Fibroblast of skin of left quadriceps (primary cell): ENCODE measurements around the gene ABCA3.

ENCODE experiments used
- DNase-seq, 2 experiments: peaks; one replicate each; pipeline ENCODE4 v3.0.0-alpha.2; 2013; ENCODE audit warnings: low read depth in 2 of 2

ABCA3 gene

DNA sequence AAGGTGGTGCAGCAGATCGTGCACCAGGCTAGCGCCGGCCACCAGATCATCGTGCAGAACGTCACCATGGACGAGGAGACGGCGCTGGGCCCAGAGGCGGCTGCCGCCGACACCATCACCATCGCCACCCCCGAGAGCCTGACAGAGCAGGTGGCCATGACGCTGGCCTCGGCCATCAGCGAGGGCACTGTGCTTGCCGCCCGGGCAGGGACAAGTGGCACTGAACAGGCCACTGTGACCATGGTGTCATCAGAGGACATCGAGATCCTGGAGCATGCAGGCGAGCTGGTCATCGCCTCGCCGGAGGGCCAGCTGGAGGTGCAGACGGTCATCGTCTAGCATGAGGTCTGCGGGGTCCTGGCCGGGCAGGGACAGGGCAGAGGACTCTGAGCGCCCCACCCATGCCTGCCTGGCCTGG is 105.3 kb downstream of the ABCA3 start:
- no peak for DNase-seq

DNA sequence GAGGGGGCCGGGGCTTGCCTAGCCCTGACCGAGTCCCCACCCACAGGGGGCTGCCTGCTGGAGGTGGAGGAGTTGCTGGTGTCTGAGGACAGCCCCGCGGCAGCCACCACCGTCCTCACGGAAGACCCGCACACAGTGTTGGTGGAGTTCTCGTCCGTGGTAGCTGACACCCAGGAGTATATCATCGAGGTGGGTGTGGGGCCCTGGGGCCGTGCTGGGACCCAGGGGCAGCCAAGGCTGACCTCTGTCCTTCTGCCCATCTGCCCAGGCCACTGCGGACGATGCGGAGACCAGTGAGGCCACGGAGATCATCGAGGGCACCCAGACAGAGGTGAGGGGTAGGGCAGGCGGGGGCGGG is 105.7 kb downstream of the ABCA3 start:
- no peak for DNase-seq

DNA sequence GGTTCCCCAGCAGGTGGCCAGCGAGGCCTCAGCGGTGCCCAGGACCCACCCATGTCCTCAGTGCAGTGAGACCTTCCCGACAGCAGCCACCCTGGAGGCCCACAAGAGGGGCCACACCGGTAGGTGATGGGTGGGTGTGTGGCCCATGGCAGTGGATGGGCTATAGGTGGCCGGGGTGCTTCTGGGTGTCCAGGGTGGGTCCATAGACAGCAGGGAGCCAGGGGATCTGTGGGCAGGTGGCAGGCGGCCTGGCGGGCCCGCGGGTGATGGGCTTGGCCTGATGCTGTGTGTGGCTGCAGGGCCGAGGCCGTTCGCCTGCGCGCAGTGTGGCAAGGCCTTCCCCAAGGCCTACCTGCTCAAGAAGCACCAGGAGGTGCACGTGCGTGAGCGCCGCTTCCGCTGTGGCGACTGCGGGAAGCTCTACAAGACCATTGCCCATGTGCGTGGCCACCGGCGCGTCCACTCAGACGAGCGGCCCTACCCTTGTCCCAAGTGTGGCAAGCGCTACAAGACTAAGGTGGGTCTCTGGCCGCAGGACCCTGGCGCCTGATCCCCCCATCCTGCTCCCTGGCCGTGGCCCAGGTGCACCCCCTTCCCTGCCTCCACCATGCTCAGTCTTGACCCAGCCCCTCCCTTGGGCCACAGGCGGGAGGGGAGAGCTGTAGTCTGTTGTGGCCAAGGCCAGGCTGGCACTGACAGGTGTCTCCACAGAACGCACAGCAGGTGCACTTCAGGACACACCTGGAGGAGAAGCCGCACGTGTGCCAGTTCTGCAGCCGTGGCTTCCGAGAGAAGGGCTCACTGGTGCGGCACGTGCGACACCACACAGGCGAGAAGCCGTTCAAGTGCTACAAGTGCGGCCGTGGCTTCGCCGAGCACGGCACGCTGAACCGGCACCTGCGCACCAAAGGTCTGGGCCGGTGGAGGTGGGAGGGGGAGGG is 106.4 kb downstream of the ABCA3 start:
- DNase-seq, result no peak

DNA sequence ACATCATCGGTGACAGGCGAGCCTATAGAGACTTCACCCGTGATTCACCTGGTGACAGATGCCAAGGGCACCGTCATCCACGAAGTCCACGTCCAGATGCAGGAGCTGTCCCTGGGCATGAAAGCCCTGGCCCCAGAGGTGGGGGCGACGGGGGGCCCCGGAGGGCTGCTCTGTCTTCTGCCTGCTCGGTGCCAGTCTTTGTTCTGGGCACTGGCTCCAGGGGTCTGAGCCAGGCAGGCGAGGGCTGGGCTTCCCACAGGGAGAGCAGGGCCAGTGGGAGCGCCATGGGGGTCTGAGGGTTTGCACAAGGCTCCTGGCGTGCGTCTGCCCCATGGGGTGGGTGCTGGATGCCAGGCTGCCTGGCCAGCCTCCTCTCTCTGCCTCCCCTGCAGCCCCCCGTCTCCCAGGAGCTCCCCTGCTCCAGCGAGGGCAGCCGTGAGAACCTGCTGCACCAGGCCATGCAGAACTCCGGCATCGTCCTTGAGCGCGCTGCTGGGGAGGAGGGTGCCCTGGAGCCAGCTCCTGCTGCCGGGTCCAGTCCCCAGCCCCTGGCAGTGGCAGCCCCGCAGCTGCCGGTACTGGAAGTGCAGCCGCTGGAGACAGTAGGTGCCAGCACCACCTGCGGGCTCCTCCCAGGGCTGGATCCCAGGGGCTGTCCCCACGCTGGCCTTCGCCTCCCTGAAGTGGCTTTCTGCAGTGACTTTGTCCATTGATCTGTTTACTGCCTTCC is 107.3 kb downstream of the ABCA3 start:
- no peak for DNase-seq

DNA sequence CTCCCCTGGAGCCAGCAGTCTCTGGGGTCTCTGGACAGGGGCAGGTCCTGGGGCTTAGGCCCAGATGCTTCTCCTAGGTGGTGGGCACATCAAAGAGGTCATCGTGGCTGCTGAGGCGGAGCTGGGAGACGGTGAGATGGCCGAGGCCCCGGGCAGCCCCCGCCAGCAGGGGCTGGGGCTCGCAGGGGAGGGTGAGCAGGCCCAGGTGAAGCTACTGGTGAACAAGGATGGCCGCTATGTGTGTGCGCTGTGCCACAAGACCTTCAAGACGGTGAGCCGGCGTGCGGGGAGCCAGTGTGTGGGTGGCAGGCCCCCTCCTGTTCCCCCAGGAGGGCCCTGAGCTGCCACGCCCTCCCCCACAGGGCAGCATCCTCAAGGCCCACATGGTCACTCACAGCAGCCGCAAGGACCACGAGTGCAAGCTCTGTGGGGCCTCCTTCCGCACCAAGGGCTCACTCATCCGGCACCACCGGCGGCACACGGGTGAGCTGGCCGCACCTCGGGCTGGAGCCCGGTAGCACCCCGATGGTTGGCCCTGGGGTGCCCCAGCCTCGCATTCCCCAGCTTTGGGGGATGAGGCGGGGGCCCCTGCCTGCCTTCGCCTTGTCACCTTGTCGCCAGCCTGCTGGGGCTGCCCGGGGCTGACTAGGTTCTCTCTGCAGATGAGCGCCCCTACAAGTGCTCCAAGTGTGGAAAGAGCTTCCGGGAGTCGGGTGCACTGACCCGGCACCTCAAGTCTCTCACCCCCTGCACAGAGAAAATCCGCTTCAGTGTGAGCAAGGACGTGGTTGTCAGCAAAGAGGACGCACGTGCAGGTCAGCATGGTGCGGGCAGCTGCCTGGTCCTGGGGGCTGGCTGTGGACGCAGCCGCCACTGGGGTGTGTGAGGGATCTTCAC is 108.2 kb downstream of the ABCA3 start:
- no peak for DNase-seq

DNA sequence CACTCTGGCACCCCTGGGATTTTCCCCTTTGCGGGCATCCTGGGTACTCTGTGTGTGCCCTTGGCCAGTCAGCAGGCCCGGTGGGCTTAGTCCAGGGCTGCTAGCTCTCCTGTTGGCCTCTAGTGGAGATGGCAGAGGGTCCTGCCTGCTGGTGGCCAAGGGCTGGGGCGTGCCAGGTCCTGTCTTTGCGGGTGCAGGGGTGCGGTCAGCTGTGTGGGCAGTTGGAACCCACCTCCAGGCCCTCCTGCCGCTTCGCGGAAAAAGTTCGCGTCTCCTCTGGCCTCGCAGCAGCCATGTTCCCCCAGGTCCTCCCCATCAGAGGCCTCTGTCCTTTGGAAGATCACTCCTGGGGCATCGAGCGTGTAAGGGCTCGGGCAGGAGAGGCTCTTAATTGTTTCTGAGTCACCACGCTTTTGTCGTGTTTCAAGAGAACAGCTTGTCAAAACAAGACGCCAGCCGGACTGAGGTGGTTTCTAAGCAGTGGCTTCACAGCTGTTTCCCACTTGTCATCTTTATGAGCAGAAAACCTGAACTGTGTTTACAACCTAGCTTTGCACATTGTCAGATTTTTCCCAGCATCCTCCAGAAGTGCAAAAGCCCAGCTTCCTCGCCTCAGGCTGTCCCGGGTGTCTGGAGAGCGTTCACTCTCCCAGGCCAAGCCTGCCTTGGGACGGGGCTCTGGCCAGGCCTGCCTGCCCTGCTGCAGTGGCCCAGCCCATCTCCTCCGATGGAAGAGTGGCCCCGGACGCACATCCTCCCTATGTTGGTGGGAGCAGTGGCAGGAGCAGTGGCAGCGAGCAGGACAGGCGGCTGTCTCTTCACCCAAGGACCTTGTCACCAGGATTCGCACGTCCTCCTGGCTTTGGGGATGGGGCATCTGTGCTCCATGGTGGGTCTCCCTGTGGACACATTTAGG is 109.3 kb downstream of the ABCA3 start:
- no peak for DNase-seq

DNA sequence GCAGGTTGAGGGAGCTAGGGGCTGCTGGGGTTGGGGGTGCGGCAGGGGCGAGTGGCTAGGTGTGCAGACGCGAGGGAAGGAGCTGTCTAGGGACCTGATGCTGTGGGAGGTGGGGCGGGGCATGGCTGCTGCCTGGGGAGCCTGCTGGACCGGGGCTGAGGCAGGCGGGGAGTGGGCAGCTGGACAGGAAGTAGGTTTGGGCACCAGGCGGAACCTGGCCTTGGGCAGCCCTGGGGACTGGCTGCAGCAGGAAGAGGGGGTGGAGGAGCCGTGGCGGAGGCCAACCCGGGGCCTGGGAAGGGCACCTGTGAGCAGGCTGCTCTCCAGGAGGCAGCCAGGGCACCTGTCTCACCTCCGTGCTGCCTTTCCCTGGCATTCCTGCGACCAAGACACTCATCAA is 110.2 kb downstream of the ABCA3 start:
- DNase-seq, result no peak

DNA sequence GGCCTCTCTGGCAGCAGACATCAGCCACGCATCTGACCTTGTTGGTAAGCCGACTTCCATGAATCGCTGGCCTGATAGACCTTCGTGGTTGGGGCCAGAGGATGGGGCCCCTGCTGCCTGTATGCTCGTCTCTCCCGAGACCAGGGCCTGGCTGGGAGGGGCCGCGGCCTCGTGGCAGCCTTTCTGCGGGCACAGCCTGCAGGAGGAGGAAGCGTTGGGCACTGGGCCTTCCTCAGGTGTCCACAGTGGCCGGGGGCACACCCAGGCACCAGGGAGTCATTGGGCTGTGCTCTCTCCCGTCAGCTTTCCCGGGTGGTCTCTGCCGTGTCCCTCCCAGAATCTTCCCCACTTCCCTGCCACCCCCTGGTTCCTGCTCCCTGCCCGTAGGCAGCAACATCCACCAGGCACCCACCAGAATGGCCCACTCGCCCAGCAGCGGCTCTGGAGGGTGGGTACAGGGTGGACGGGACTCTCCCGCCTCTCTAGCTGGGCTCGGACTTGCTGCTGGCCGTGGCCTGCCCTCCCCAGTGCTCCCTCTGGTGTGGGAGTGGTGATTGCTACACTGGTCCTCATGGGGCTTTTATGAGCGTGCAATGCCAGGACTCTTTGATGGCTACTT is 110.8 kb downstream of the ABCA3 start:
- no peak for DNase-seq

DNA sequence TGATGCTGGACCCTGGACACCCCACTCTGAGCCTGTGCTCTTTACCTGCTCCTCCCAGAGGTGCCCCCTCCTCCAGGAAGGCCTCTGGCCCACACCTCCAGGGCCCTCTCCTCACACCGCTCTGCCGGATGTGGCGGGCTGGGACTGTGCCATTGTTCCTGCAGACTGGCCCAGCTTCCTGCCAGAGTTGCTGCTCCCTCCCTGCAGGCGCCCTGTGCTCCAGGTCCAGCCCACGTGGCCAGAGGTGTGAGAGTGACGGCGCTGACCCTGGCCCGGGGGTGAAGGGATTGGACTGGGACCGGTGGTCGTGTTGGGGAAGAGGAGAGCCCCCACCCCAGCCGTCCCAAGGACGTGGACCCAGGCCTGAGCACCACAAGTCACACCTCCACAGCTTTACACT is 111.4 kb downstream of the ABCA3 start:
- no peak for DNase-seq

DNA sequence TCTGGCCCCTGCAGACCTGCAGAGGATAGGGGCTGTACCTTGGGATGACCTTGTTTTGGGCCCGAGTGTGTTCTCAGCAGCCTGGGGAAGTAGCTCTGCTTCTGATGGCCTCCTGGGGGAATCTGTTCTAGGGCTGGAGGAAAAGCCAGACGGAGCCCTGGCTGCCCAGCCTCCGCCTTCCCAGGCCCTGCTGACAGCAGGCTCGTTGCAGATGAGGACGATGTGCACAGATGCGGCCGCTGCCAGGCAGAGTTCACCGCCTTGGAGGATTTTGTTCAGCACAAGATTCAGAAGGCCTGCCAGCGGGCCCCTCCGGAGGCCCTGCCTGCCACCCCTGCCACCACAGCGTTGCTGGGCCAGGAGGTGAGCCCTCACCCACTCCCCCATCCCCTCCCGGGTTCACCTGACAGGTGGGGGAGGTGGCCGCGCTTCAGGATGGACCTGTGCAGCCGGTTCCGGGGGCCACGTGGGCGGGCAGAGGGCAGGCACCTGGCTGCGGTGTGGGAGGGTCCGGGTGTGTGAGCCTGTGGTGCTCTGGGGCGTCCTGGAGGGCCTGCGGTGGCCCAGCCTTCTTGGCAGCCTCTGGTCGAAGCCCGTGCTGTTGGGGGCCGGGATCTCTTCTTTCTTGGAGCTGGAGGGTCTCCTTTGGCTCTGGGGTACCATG is 112.2 kb downstream of the ABCA3 start:
- no peak for DNase-seq

DNA sequence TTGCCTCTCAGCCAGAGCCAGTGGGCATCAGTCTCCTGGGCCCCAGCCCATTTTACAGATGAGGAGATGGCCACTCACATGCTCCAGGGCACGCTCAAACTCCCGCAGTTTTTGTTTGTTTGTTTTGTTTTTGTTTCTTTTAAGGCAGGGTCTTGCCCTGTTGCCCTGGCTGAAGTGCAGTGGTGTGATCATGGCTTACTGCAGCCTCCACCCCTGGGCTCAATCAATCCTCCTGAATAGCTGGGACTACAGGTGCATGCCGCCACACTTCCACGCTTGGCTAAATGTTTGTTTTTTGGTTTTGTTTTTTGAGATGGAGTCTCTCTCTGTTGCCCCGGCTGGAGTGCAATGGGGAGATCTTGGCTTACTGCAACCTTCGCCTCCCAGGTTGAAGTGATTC is 113.6 kb downstream of the ABCA3 start:
- no peak for DNase-seq

DNA sequence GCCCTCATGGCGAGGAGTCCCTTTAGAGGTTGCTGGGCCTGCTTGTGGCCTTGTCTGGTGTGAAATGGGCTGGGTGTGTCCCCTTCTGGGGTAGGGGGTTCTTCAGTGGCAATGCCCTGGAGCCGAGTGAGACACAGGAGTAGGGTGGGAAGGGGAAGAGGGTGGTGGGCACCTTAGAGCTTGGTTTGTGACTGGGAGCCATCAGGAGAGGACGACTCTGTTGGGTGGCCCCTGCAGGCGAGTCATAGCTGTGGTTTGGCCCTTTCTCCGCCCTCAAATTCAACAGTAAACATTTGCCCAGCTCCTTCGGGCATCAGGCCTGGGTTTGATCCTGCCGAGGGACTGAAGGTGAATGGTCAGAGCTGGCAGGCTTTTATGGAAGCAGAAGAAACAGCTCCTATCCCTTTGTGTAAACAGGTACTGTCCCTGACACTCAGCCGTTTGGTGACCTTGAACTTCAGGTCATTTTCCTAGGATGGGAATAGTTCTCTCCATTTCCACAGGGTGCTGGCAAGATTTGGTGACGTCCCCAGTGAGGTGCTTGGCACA is 114.2 kb downstream of the ABCA3 start:
- DNase-seq, result no peak
